ENCODE measurements around the gene TCERG1L.

GRCh38 chr10:131134001-131134576 is 177.4 kb downstream of the TCERG1L start:
- TF ChIP-seq CTCF (IDR thresholded peaks at IDR 0.05): no peak
- TF ChIP-seq POLR2AphosphoS5 (IDR thresholded peaks at IDR 0.05; ENCODE audit: insufficient read depth in 1 of 2, low read depth in 1 of 2): no peak
- TF ChIP-seq POLR2A (IDR thresholded peaks at IDR 0.05): no peak
